Kasumi-1 (cell line): ENCODE results near the gene ZCCHC14.
A peak's percentile ranks its signal among the peaks of the same experiment; 100 is the strongest.
"Not testable (repeated sequence)": the region's sequence is repeated elsewhere in the genome, so short reads cannot be mapped to it uniquely, and the experiment has no call there.

Source experiments
- DNase-seq, 2 experiments: peaks; one replicate each; lab custom pipeline; 2025; lab: John Stamatoyannopoulos, UW

Gene ZCCHC14

DNA sequence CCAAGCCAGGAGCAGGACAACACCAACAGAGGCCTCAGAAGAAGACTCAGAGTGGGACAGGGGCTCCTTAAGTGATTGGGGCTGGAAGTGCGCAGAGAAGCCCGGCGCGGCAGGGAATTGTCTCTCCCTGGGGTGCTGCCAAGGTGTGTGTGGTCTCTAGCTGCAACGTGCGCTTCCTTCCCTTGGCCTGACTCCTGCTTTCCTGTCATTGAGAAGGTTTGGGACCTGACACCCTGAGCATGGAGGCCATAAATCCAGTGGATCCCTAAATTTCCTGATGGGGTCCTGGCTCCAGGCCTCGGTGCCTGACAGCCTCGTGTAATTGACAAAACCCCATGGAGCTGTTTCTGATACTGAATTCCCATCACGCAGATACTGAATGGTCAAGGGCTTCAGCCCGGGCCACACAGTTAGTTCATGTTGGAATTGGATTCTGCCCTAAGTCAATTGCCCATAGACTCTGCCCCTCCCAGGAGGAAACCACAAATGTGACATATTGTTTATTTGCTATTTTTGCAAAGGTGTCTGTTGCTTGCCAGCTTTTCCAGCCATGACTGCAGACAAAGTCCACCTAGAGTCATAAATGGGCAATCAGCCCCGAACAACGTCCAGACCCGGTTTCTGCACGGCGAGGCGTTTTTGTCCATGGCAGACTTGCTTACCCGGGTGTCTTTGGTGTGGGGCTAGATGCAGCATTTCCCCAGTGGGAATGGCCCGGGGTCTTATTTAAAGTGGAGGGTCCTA is 4.4 kb upstream of the ZCCHC14 start:
- DNase-seq: not testable (repeated sequence)

DNA sequence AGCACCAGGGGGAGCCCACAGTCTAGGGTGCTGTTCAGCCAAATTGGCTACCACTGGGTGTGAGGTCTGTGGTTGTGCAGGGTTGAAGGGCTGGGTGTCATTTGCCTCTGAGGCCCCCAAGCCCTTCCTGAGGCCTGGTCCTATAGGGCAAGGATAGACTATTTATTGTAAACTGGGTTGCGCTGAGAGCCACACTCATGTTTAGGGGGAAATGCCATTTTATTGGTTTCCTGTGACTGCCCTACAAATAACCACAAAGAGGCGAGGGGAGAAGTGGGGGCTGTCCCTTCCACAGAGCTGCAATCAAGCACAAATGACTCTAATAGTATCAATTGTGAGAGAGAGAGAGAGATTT is 3.6 kb upstream of the ZCCHC14 start:
- no peak for DNase-seq

DNA sequence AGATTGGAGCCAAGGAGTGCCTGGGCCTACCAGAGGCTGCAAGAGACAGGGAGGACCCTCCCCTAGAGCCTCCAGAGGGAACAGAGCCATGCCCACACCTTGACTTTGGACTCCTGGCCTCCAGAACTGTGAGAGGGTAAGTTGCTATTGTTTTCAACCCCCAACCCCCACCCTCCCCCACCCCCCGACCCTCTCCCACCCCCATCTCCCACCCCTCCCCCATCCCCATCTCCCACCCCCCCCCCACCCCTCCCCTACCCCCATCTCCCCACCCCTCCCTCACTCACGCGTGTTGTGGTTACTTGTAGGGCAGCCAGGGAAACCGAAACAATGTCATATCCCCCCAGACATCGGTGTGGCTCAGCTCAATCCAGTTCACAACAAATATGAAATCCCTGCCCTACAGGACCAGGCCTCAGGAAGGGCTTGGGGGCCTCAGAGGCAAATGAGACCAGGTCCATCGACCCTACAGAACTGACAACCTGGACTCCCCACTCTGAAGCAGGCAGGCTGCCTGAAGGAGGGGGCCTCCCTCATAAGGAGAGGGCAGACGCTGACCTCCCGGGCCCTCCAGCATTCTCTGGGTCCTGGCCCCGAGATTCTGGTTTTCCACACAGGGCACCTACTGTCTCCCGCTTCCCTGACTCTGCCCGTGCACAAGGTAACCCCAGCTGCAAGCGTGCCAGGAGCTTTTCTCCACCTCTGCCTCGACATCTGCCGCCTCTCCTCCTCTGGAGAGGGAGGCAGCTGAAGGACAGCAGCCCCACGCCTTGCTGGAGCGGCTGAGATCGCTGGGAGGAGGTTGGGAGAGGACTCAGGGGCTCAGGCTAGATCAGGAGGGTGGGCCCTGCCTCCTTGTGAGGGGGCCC is 3.0 kb upstream of the ZCCHC14 start:
- DNase-seq: no peak

DNA sequence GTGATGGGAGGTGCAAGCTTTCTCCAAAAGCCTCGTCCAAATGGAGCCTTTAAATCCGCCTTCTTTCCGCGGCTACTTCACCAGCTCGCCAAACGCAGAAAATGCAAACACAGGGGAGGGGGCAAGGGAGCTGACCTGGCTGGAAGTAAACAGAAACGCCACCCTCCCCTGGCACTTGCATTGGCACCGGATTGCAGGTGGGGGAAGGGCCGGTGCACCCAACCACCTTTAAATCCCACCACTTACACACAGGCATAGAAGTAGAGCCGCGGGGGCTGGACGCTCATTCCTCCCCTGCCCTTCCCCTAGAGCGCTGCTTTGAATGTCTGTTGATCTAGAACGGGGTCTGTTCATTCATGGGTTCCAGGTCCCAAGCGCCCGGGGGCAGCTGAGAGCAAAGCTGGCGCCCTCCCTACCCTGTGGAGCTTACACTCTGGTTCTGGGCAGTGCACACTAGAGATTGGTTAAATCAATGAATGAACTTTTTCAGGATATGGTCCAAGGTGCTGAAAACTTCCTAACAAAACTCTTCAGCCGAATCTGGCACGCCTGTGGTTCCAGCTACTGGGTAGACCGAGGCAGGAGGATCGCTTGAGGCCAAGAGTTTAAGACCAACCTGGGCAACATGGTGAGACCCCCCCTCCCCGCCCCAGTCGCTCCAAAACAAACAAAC is 920 bp upstream of the ZCCHC14 start:
- peak in 1 of 2 experiments; percentile 26 for DNase-seq

DNA sequence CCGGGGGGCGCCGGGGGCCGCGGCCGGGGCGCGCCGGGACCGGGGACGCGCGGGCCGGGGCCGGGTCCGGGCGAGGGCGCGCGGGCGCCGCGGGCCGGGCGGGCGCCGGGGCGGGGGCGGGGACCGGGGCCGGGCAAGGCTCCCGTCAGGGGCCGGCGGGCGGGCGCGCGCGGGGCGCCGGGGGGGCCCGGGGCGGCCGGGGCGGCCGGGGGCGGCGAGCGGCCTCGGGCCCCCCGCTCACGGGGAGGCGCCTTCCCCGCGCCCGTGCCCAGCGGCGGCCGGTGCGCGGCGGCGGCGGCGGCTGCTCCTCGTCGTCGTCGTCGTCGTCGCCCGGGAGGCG is 563 bp downstream of the ZCCHC14 start:
- DNase-seq: no peak

DNA sequence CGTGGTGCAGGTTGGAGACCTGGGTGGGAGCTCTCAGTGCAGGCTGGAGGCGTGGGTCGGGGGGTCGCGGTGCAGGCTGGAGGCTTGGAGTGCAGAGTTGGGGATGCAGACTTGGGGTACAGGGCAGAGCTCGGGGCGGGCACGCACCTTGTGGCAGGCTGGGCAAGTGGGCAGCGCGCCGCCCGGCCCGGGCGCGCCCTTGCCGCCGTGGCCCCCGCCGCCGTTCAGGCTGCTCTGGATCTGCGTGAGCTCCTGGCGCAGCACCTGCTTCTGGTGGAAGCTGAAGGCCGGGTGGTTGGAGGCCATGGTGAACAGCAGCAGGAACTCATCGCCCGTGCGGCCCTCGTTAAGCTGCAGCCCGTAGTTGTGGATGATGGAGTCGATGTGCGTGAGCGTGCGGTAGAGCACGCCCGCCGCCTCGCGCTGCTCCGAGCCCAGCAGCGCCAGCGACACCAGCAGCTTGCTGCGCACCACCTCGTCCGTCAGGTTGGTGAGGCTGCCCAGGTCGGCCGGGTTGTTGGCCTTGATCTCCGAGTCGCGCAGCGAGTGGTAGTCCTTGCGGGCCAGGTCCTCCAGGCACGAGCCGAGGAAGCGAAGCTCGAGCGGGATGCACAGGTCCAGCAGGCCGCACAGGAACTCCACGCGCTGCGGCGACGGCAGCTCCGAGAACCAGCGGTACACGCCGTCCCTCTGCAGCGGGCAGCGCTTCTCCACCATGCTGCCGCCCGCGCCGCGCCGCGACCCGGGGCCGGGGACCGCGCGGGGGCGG is 1.1 kb downstream of the ZCCHC14 start:
- DNase-seq: no peak

DNA sequence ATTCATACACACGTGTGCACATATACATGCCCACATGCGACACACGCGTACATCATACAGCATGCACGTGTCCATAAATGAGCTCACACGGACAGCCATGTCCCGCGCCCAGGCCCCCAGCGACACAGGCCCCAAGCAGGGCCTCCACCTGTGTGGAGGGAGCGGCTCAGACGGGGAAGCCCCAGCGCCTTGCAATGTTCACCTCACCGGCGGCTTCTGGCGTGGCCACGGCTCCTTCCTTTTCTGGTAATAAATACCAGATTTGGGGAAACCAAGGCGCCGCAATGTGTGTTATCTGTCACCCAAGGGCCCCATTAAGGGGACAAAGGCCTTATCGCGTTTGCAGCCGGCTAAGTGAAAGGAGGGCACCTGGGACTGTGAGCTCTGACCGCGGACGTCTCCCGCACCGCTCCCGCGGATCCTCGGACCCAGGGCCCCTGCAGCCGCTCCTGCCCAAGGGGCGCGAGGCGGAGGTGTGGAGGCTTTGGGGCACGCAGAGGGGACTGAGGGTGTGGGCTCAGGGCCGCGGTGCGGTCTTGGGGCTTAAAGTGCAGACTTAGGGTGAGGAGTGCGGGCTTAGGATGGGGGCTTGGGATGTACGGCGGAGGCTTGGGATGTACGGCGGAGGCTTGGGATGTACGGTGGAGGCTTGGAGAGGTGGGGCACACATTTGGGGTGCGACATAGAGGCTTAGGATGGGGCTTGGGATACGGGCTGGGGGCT is 1.9 kb downstream of the ZCCHC14 start:
- DNase-seq: not testable (repeated sequence)

DNA sequence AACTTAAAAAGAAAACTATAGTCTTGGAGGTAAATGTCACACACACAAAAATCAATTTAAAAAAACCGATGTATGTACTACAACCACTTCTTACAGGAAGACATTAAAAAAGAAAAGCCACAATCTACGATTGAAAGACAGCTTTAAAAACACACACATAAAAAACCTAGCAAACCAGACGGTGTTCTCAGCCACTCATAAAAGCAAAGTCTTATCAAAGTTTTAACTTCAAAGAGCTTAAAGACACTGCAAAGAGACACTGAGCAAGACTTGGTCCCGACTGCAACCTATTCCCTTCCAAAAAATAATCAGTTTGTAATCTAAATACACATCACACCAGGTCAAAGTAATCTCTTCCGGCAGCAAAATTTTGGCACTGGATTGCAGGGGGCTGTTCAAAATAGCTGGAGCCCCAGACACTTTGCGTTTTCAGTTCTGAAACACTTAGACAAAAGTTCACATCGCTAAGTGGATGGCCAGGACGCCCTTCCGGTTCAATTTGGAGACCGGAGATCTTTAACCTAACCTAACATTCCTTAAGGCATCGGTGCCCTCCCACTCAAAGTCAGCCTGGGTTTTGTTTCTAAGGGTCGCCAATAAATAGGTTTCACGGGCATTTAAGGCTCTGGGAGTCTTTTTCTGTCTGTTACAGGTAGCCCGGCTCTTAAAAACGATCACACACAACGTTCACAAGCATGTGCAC is 2.6 kb downstream of the ZCCHC14 start:
- no peak for DNase-seq

DNA sequence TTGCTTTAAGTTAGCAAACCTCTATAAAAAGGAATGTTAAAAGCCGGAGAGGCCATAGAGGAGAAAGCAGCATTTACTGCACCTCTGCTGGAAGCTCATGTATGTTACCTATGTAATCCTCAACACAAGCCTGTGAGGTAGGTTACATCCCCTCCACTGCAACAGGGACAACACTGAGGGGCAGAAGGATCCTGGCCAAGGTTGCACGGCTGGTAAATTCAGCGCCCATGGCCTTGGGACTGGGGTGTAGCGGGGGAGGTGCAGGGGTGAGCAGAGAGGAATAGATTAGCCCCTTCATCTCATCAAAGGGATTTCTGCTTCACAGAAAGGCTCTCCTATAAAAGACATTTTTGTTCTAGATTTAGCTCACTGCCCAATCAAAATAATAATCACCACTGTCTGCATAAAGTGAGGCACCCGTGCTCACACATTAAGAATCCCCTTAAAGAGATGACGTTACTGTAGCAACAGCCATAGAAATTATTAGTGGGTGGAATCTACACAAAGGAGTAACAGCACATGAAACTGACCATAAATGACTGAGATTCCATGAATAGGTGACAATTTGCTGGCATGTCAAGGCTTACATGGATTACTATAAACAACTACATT is 3.3 kb downstream of the ZCCHC14 start:
- DNase-seq: no peak

DNA sequence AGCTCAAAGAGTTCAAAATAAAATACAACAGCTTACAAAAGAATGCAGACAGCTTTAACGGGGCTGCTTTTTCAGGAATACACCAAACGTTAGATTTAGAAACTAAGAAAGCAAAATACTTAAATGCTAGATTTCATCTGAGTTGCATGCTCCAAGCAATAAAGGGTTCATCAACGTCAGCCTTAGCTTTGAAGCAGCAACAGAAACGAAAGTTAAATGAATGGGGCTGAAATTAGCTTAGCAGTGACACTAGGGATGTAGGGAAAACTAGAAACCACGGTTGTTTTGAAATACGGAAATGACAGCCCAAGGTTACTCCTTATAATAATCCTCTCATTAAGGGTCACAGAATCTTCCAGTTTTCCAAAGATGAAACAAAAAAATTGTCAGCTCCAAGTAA is 3.9 kb downstream of the ZCCHC14 start:
- not testable (repeated sequence) for DNase-seq

DNA sequence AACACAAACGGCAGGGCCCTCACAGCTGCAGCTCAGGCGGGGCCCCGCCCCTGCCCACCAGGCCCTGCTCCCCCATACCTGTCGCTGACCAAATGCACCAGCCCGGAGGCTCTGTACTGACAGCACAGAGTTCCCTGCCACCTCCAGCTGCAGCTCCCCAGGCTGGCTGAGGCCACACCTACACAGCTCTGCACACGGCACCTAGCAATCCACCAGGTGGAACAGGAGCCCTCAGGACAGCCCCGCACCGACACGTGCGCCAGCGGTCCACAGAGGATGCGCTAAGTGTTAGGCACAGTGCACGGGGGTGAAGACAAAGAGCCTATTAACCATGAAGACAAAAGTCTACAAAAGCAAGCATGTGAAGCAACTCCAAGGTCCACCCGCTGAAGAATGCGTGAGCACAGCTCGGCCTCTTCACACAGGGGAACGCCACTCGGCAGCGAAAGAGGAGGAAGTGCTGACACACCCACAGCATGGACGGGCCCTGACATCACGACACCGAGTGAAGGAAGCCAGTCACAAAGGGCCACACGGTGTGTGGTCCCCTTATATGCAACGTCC is 5.4 kb downstream of the ZCCHC14 start:
- DNase-seq: no peak

DNA sequence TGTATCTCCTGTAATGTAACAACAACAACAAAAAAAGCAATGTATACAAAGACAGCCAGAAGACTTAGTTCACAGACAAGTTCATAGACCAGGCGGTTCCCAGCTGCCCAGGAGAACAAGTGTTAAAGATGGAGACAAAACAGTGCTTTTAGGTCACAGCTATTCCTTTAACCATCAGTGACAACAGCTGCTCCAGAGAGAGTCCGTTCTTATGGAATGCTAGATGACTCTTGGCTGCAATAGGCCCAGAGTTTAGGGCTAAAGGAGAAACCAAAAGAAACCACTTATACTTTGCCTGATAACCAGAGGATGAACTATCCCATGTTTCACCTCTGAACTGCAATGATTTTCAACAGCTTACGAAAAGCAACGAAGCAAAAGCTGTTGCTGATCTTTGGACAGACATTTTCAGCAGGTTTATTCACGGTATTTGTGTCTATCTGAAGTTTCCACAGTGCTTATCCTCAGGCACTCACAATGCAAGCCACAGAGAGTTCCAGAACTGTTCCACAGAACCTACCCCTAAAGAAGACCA is 6.0 kb downstream of the ZCCHC14 start:
- DNase-seq: no peak

DNA sequence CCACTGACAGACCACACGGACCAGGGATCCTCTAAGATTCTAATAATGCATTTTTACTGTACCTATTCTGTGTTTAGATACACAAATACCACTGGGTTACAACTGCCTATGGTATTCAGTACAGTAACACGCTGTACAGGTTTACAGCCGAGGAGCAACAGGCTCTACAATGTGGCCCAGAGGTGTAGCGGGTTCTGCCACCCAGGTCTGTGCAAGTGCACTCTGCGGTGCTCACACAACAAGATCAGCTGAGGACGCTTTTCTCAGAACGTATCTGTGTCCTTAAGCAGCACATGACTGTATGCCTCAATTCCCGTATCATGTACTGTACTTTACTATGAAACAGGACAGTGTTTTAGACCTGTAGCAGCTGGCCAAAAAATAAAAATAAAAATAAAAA is 6.5 kb downstream of the ZCCHC14 start:
- DNase-seq: no peak

DNA sequence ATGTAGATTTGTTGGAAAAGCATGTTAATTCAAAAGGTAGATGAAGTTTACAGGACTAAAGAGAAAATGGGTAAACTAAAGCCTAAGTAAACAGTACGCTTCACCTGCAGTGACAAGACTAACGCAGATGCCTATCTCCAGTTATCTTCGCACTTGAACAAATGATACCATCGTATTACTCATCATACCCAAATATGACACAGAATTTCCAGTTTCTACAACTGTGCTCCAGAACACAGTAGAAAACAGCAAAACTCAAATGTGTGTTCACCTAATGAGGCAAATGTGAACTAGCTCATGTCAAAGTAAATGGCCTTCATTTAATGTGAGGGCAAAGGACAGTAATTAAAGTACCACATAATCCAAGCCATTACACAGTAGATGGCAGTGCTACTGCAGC is 7.0 kb downstream of the ZCCHC14 start:
- not testable (repeated sequence) for DNase-seq

DNA sequence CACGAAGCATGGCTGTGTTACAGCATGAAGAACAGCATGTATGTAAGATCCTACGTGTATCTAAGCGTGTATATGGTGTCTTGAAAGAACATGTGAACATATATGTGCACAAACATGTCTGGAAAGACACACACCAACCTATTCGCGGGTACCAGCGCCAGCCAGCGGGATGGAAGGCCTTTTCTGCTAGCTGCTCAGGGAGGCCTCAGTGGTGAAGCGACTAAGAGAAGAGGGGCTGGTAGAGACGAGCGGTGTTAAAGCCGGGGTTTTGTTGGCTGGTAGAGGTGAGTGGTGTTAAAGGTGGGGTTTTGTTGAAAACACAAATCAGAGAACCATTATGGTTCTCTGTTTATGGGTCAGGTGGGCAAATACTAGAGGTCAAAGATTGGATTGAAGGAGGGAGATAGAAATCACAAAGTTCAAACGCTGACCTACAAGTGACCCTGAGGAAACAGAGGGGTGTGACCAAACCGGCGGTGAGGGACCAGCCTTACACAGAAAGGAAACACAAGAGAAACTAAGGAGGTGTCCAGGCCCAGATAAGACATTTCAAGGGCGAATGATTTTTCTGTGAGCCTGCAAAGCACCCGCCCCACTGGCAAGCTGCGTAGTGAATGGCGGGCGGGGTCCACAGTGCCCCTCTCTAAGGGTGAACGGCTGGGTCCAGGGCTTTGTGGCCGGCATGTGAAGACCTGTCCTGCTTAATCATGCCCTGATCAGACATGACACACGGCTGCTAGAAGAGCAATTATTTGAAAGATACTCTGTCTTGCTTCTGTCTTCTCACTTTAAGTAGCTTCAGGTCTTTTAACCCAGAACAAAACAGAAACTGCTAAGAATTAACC is 8.1 kb downstream of the ZCCHC14 start:
- no peak for DNase-seq

DNA sequence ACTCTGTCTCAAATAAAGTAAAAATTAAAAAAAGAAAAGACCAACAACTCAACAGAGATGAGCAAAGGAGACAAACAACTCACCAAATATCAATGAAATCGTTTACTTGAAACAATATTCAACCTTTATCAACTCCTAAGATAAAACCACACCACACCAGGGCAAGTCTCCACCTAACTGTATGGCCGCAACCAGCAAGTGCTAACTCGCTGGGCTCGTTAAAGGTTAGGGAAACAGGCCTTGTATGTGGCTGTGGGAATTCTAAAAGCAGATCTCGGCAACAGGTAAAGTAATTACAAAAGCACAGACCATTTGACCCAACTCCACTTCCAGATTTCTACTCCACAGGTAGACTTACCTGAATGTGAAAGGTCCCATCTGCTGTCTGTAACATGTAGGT is 9.3 kb downstream of the ZCCHC14 start:
- DNase-seq: no peak

DNA sequence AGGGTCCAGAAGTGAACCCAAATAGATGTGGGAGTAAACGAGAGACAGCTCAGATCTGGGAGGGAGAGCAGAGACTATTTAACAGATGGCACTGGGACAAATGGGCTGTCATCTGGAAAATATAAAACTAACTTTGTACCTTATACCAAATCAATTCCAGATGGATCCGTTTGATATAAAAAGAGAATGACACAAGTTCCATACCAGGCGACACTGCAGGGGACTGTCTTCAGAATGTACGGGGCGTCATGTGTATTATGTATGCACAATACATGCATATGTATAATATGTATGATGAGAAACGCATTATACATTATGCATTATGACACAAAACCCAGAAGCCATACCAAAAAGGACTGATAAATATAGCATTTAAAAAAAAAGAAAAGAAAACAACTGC is 10.2 kb downstream of the ZCCHC14 start:
- not testable (repeated sequence) for DNase-seq

DNA sequence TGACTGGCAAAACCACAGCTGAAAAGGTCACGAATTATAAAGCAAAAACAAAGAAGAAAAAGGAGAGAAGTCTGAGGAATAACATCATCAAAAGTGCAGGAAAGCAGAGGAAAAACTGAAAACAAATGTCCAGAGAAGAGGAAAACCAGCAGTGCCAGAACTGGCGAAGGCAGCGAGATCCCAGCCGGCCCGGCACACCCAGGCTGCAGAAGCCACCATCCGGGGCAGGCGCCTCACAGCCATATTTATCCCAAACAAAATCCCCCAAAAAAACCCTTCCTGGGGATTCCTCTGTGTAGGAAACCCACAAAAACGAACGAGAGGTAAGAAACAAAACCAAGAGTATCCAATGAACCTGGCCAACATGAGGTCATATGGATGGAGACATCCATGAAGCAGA is 10.6 kb downstream of the ZCCHC14 start:
- DNase-seq: no peak

DNA sequence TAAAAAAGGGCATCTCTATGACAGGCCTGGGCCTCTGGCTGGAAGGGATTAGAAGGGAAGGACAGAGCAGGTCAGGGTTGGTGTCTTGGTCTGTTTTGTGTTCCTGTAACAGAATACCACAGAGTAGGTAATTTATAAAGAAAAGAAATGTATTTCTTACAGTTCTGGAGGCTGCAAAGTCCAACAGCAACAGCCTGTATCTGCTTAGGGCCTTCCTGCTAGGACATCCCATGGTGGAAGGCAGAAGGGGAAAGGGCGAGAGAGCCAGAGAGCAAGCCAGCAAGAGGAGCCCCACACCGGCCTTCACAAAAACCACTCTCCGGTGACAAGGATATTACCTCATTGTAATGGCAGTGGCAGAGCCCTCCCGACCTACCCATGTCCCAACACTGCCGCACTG is 11.1 kb downstream of the ZCCHC14 start:
- not testable (repeated sequence) for DNase-seq
